Measurements from ENCODE around the gene FSTL5. TPM values are rescaled to one million over a fixed set of nuclear protein-coding genes. Genes with fewer than 3 reads are reported as not detected.

The FSTL5 gene
- total RNA-seq, 2 experiments from 2014 or later: not detected

GRCh38 chr4:161585011-161585410, 578.8 kb downstream of the FSTL5 start:
- no peak overlapping the region for H3K4me3 Mint-ChIP-seq
- POLR2A ChIA-PET: no interaction called here
- CTCF ChIA-PET: no interaction called here

DNA sequence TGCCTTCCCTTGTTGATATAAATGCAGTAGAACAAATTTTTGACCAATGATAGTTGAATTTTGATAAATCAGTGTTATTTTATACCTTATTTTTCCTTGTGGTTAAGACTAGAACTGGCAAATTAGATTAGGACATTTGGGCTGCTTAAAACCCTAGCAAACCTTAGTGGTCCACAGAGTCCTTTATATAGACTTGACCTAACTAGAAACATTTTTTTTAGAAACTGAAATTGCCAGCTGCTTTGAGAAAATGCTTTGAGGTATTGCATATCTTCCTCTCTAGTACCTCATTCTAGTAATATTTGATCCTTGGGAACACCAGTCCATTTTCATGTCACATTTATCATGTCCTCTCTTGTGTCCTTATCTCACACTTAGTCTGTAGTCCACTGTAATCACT, 580.3 kb downstream of the FSTL5 start:
- Mint-ChIP-seq H3K9me3 (peaks cover 4% of the 10 kb centered on the region), H3K36me3 (ENCODE audit: low read depth) (no peaks in the 10 kb centered on the region), H3K4me3 (no peak overlapping the region), H3K27ac (no peak overlapping the region), H3K4me1 (no peaks in the 10 kb centered on the region), H3K27me3 (no peaks in the 10 kb centered on the region)
- no peak for DNase-seq
- CTCF ChIA-PET: no interaction called here
- POLR2A ChIA-PET: no interaction called here

More at GRCh38 chr4:161585011-161585410, 578.8 kb downstream of the FSTL5 start:
- no peaks in the 10 kb centered on the region for H3K36me3 Mint-ChIP-seq (ENCODE audit: low read depth)
- peaks cover 4% of the 10 kb centered on the region for H3K9me3 Mint-ChIP-seq
- no peaks in the 10 kb centered on the region for H3K27me3 Mint-ChIP-seq
- H3K27ac Mint-ChIP-seq: no peak overlapping the region
- DNase-seq: no peak
- no peaks in the 10 kb centered on the region for H3K4me1 Mint-ChIP-seq

GRCh38 chr4:161581262-161582230, 582.3 kb downstream of the FSTL5 start:
- H3K4me3 Mint-ChIP-seq: no peak overlapping the region
- H3K9me3 Mint-ChIP-seq: peaks cover 6% of the 10 kb centered on the region
- no peaks in the 10 kb centered on the region for H3K27me3 Mint-ChIP-seq
- ChIA-PET CTCF (no interaction called here), POLR2A (no interaction called here)
- DNase-seq: no peak
- no peaks in the 10 kb centered on the region for H3K4me1 Mint-ChIP-seq
- H3K36me3 Mint-ChIP-seq (ENCODE audit: low read depth): no peaks in the 10 kb centered on the region
- no peak overlapping the region for H3K27ac Mint-ChIP-seq

GRCh38 chr4:161577579-161578301, 586.1 kb downstream of the FSTL5 start:
- Mint-ChIP-seq H3K27ac (no peak overlapping the region), H3K36me3 (ENCODE audit: low read depth) (no peaks in the 10 kb centered on the region), H3K27me3 (no peaks in the 10 kb centered on the region), H3K9me3 (peaks cover 2% of the 10 kb centered on the region), H3K4me1 (no peaks in the 10 kb centered on the region), H3K4me3 (no peak overlapping the region)
- POLR2A ChIA-PET: no interaction called here
- DNase-seq: no peak
- CTCF ChIA-PET: interaction anchor here (0.6 kb wide), 1 partner anchor 298 kb away, joined by 3 read pairs; no protein-coding TSS in a partner anchor

DNA sequence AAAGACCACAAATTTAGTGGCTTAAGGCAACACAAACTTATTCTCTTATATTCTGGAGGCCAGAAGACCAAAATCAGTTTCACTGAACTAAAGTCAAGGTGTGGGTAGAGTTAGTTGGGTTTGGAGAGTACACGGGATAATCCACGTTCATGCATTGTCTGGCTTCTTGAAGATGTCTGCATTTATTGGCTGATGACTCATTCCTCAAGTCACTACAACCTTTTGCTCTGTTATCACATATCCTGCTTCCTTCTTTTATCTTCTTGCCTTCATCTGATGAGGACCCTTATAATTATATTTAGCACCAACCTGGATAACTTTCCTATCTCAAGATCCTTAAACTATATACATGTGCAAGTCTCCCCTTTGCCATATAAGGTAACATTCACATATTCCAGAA, 590.0 kb downstream of the FSTL5 start:
- no peaks in the 10 kb centered on the region for H3K36me3 Mint-ChIP-seq (ENCODE audit: low read depth)
- H3K27me3 Mint-ChIP-seq: no peaks in the 10 kb centered on the region
- H3K27ac Mint-ChIP-seq: no peak overlapping the region
- no peak for DNase-seq
- H3K4me3 Mint-ChIP-seq: no peak overlapping the region
- peaks cover 2% of the 10 kb centered on the region for H3K9me3 Mint-ChIP-seq
- ChIA-PET POLR2A (no interaction called here), CTCF (no interaction called here)
- H3K4me1 Mint-ChIP-seq: no peaks in the 10 kb centered on the region

GRCh38 chr4:161564230-161564834, 599.5 kb downstream of the FSTL5 start:
- Mint-ChIP-seq H3K27ac (no peak overlapping the region), H3K36me3 (ENCODE audit: low read depth) (no peaks in the 10 kb centered on the region), H3K9me3 (peaks cover 2% of the 10 kb centered on the region), H3K4me1 (no peaks in the 10 kb centered on the region), H3K27me3 (no peaks in the 10 kb centered on the region), H3K4me3 (no peak overlapping the region)
- POLR2A ChIA-PET: no interaction called here
- no peak for DNase-seq
- CTCF ChIA-PET: no interaction called here

GRCh38 chr4:161555689-161556660, 607.8 kb downstream of the FSTL5 start:
- H3K27me3 Mint-ChIP-seq: no peaks in the 10 kb centered on the region
- no peak overlapping the region for H3K4me3 Mint-ChIP-seq
- ChIA-PET POLR2A (no interaction called here), CTCF (no interaction called here)
- DNase-seq: no peak
- no peaks in the 10 kb centered on the region for H3K4me1 Mint-ChIP-seq
- no peaks in the 10 kb centered on the region for H3K9me3 Mint-ChIP-seq
- no peaks in the 10 kb centered on the region for H3K36me3 Mint-ChIP-seq (ENCODE audit: low read depth)
- no peak overlapping the region for H3K27ac Mint-ChIP-seq

DNA sequence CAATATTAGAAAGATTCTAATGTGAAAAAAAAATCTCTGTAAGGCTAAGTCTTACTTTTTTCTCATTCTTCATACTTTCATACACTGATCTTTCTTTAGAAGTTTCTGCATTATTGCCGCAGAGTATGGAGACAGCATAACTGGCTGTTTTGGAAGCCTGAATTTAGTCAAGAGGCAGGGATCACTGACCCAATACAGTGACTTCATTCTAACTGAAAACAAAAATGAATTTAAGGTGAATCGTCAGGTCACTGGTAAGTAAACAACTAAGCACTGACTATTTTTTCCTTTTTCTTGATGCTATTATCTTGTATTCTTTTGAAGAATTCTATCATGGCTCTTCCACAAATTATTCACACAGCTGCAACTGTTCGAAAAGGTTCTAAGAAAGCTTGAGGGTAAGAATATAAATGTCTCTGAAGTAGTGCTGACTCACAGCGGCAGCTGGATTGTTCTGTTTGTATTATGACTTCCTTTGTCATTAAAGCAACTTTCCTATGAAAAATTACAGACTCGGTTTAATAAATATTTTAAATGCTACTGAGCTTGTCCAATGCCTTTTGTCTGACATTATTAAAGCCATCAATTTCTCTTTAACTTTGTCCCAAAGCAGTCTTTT, 609.3 kb downstream of the FSTL5 start:
- Mint-ChIP-seq H3K4me3 (no peak overlapping the region), H3K27me3 (no peaks in the 10 kb centered on the region), H3K9me3 (no peaks in the 10 kb centered on the region), H3K4me1 (no peaks in the 10 kb centered on the region), H3K27ac (no peak overlapping the region), H3K36me3 (ENCODE audit: low read depth) (no peaks in the 10 kb centered on the region)
- DNase-seq: no peak
- ChIA-PET CTCF (no interaction called here), POLR2A (no interaction called here)

- no peak for DNase-seq
- Mint-ChIP-seq H3K27ac (no peak overlapping the region), H3K4me1 (no peaks in the 10 kb centered on the region), H3K27me3 (no peaks in the 10 kb centered on the region), H3K4me3 (no peak overlapping the region), H3K9me3 (no peaks in the 10 kb centered on the region), H3K36me3 (ENCODE audit: low read depth) (no peaks in the 10 kb centered on the region)
- POLR2A ChIA-PET: no interaction called here
- CTCF ChIA-PET: no interaction called here
Observed at GRCh38 chr4:161546902-161547301, 616.9 kb downstream of the FSTL5 start.

- no peak for DNase-seq
- Mint-ChIP-seq H3K4me1 (no peaks in the 10 kb centered on the region), H3K4me3 (no peak overlapping the region), H3K27me3 (no peaks in the 10 kb centered on the region), H3K9me3 (no peaks in the 10 kb centered on the region), H3K27ac (no peak overlapping the region), H3K36me3 (ENCODE audit: low read depth) (no peaks in the 10 kb centered on the region)
- ChIA-PET POLR2A (no interaction called here), CTCF (no interaction called here)
Observed at GRCh38 chr4:161540265-161540664, 623.5 kb downstream of the FSTL5 start.

DNA sequence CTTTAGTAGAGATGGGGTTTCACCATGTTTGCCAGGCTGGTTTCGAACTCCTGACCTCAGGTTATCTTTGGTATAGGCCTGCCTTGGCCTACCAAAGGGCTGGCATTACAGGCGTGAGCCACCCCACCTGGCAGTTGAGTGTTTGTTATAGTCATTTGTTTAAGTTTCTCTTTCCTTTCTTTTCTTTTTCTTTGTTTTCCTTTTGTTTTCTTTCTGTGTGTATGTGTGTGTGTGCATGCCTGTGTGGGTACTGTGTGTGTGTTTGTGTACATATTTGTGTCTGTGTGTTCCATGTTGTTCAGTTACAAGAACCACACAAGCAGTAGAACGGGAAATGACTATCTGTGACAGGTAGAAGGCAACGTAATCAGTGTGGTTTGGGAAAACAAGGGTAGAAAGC, 624.9 kb downstream of the FSTL5 start:
- Mint-ChIP-seq H3K4me3 (no peak overlapping the region), H3K27ac (no peak overlapping the region), H3K36me3 (ENCODE audit: low read depth) (no peaks in the 10 kb centered on the region), H3K9me3 (no peaks in the 10 kb centered on the region), H3K27me3 (no peaks in the 10 kb centered on the region), H3K4me1 (no peaks in the 10 kb centered on the region)
- CTCF ChIA-PET: no interaction called here
- DNase-seq: no peak
- POLR2A ChIA-PET: no interaction called here

DNA sequence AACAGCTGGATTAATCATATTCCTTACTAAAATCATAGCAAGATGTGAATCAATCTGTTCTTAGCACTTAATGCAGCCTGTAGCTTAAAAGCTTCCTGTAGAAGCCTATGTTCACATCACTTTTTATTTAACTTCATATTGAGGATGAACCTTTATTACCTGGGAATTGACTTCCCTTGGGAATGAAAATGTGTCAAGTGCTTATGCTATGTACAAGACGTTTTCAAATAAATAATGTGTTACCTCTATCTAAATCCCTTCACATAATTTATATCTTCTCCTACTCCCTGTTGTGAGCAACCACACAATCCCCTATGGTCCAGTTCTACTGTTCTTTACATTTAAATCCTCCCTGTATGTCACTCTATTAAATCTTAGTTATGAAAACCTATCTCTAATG, 633.1 kb downstream of the FSTL5 start:
- Mint-ChIP-seq H3K36me3 (ENCODE audit: low read depth) (no peaks in the 10 kb centered on the region), H3K27ac (no peak overlapping the region), H3K27me3 (no peaks in the 10 kb centered on the region), H3K4me1 (no peaks in the 10 kb centered on the region), H3K9me3 (no peaks in the 10 kb centered on the region), H3K4me3 (no peak overlapping the region)
- CTCF ChIA-PET: no interaction called here
- POLR2A ChIA-PET: no interaction called here
- DNase-seq: no peak

Data from activated CD4-positive, alpha-beta T cell treated with anti-CD3 and anti-CD28 coated beads, Interleukin-2, amount 10 ng/mL, durations not matched to agents 7 days and 5 days (primary cell).